ENCODE data around the gene CFAP77. TPM values are rescaled to one million over a fixed set of nuclear protein-coding genes. Genes with fewer than 3 reads are reported as not detected.

Gene CFAP77
- total RNA-seq, 1 donor from 2014 or later: 0.36 TPM

GRCh38 chr9:132597073-132597775 is 187.2 kb downstream of the CFAP77 start:
- Histone ChIP-seq H3K79me2 (ENCODE audit: insufficient read depth, low read length) (no peaks in the 10 kb centered on the region), H3K4me1 (ENCODE audit: insufficient read depth, low read length) (no peaks in the 10 kb centered on the region), H3K9me3 (ENCODE audit: insufficient read depth, low read depth, low read length) (no peaks in the 10 kb centered on the region), H3K36me3 (ENCODE audit: insufficient read depth, low read length) (peaks cover 6% of the 10 kb centered on the region), H3K27ac (ENCODE audit: low read depth, low read length) (no peak overlapping the region), H3K4me2 (ENCODE audit: low read length) (no peak overlapping the region), H4K20me1 (ENCODE audit: insufficient read depth, low read length) (peaks cover 67% of the 10 kb centered on the region), H2AFZ (ENCODE audit: low read depth, low read length) (no peak overlapping the region), H3K4me3 (ENCODE audit: insufficient read depth, low read depth, low read length) (no peak overlapping the region), H3K27me3 (ENCODE audit: insufficient read depth, low read length) (peaks cover 5% of the 10 kb centered on the region), H3K9ac (ENCODE audit: low read length) (no peak overlapping the region)
- peaks cover 43% of the 10 kb centered on the region for H3K36me3 Mint-ChIP-seq (ENCODE audit: low read depth, unreplicated experiment)
- H3K27ac Mint-ChIP-seq (ENCODE audit: unreplicated experiment): no peak overlapping the region
- TF ChIP-seq EZH2 (IDR thresholded peaks at IDR 0.05; ENCODE audit: insufficient read depth, low read length) (no peak), CTCF (IDR thresholded peaks at IDR 0.05; ENCODE audit: insufficient read depth, low read depth, low read length) (no peak)
- no peak for FAIRE-seq
- H3K9me3 Mint-ChIP-seq (ENCODE audit: unreplicated experiment): no peaks in the 10 kb centered on the region
- H3K27me3 Mint-ChIP-seq (ENCODE audit: low read depth, unreplicated experiment): peaks cover 16% of the 10 kb centered on the region
- peaks cover 10% of the 10 kb centered on the region for H3K4me1 Mint-ChIP-seq (ENCODE audit: low read depth, unreplicated experiment)
- no peak for DNase-seq (ENCODE audit: low read depth)
- no peak overlapping the region for H3K4me3 Mint-ChIP-seq (ENCODE audit: unreplicated experiment)

- H2AFZ ChIP-seq (ENCODE audit: low read depth, low read length): no peak overlapping the region
- peaks cover 5% of the 10 kb centered on the region for H3K36me3 ChIP-seq (ENCODE audit: insufficient read depth, low read length)
- H3K36me3 Mint-ChIP-seq (ENCODE audit: low read depth, unreplicated experiment): peaks cover 43% of the 10 kb centered on the region
- no peaks in the 10 kb centered on the region for H3K9me3 ChIP-seq (ENCODE audit: insufficient read depth, low read depth, low read length)
- no peak overlapping the region for H3K4me3 Mint-ChIP-seq (ENCODE audit: unreplicated experiment)
- no peak overlapping the region for H3K4me2 ChIP-seq (ENCODE audit: low read length)
- TF ChIP-seq CTCF (IDR thresholded peaks at IDR 0.05; ENCODE audit: insufficient read depth, low read depth, low read length): no peak
- no peak for TF ChIP-seq EZH2 (IDR thresholded peaks at IDR 0.05; ENCODE audit: insufficient read depth, low read length)
- H3K9ac ChIP-seq (ENCODE audit: low read length): no peak overlapping the region
- peaks cover 22% of the 10 kb centered on the region for H3K4me1 Mint-ChIP-seq (ENCODE audit: low read depth, unreplicated experiment)
- H4K20me1 ChIP-seq (ENCODE audit: insufficient read depth, low read length): peaks cover 43% of the 10 kb centered on the region
- DNase-seq (ENCODE audit: low read depth) (no peak), FAIRE-seq (no peak)
- no peak overlapping the region for H3K4me3 ChIP-seq (ENCODE audit: insufficient read depth, low read depth, low read length)
- H3K27ac ChIP-seq (ENCODE audit: low read depth, low read length): no peak overlapping the region
- peaks cover 5% of the 10 kb centered on the region for H3K27me3 Mint-ChIP-seq (ENCODE audit: low read depth, unreplicated experiment)
- H3K27me3 ChIP-seq (ENCODE audit: insufficient read depth, low read length): no peaks in the 10 kb centered on the region
- H3K27ac Mint-ChIP-seq (ENCODE audit: unreplicated experiment): no peak overlapping the region
- H3K9me3 Mint-ChIP-seq (ENCODE audit: unreplicated experiment): no peaks in the 10 kb centered on the region
- no peaks in the 10 kb centered on the region for H3K79me2 ChIP-seq (ENCODE audit: insufficient read depth, low read length)
- H3K4me1 ChIP-seq (ENCODE audit: insufficient read depth, low read length): no peaks in the 10 kb centered on the region
These were observed 190.4 kb downstream of the CFAP77 start for GRCh38 chr9:132600326-132600984.

DNA sequence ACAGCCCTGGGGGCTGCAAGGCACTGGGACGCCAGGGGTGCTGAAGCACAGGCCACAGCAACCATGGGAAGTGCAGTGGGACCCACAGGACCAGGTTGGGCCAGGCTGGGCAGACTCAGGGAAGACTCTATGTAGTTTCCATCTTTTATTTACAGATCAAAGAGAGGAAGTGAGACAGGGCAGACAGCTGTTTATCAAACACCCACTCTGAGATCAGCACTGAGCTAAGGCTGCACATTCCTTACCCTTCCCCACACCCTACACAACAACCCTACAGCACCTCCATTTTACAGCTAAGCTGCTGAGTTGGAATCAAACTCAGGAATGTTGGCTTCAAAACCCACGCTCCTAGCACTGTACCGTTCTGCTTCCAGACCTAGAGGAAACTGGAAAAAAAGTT is 192.2 kb downstream of the CFAP77 start:
- Histone ChIP-seq H3K4me1 (ENCODE audit: insufficient read depth, low read length) (no peaks in the 10 kb centered on the region), H3K4me2 (ENCODE audit: low read length) (no peak overlapping the region), H3K9me3 (ENCODE audit: insufficient read depth, low read depth, low read length) (no peaks in the 10 kb centered on the region), H3K27ac (ENCODE audit: low read depth, low read length) (no peak overlapping the region), H3K27me3 (ENCODE audit: insufficient read depth, low read length) (no peaks in the 10 kb centered on the region), H3K79me2 (ENCODE audit: insufficient read depth, low read length) (no peaks in the 10 kb centered on the region), H3K36me3 (ENCODE audit: insufficient read depth, low read length) (peaks cover 5% of the 10 kb centered on the region), H2AFZ (ENCODE audit: low read depth, low read length) (no peak overlapping the region), H4K20me1 (ENCODE audit: insufficient read depth, low read length) (peaks cover 27% of the 10 kb centered on the region), H3K4me3 (ENCODE audit: insufficient read depth, low read depth, low read length) (no peak overlapping the region), H3K9ac (ENCODE audit: low read length) (no peak overlapping the region)
- FAIRE-seq: no peak
- DNase-seq (ENCODE audit: low read depth): no peak
- Mint-ChIP-seq H3K27ac (ENCODE audit: unreplicated experiment) (peak overlapping the region; percentile 79), H3K36me3 (ENCODE audit: low read depth, unreplicated experiment) (peaks cover 42% of the 10 kb centered on the region), H3K9me3 (ENCODE audit: unreplicated experiment) (no peaks in the 10 kb centered on the region), H3K4me3 (ENCODE audit: unreplicated experiment) (peak overlapping the region; percentile 47), H3K27me3 (ENCODE audit: low read depth, unreplicated experiment) (no peaks in the 10 kb centered on the region), H3K4me1 (ENCODE audit: low read depth, unreplicated experiment) (peaks cover 28% of the 10 kb centered on the region)
- TF ChIP-seq CTCF (IDR thresholded peaks at IDR 0.05; ENCODE audit: insufficient read depth, low read depth, low read length) (no peak), EZH2 (IDR thresholded peaks at IDR 0.05; ENCODE audit: insufficient read depth, low read length) (no peak)
